CD14-positive monocyte (primary cell): ENCODE results near the gene SPACA1. TPM values are rescaled to one million over a fixed set of nuclear protein-coding genes. Genes with fewer than 3 reads are reported as not detected.

Experiments used
- DNase-seq, 3 donors: peaks; one replicate each; pipeline ENCODE4 v3.0.0-alpha.2; 2011 to 2022
- H2AFZ ChIP-seq: 2 replicates; pipeline ENCODE4 v1.6.0; 2012; ENCODE audit warnings: mild to moderate bottlenecking, low read depth, low read length, inconsistent platforms; ENCODE audit not compliant: insufficient read depth, poor library complexity, severe bottlenecking
- H3K27ac ChIP-seq, 2 donors: 1 replicate in 1 of 2; 2 replicates in 1 of 2; pipeline ENCODE4 v1.5.1; 2012 to 2013; ENCODE audit warnings: low read length in 2 of 2, control low read depth in 1 of 2, inconsistent platforms in 1 of 2, low read depth in 1 of 2, mild to moderate bottlenecking in 1 of 2
- H3K27me3 ChIP-seq, 2 donors: one replicate each; pipeline versions ENCODE4 v1.6.0 to v1.6.1; 2011 to 2013; ENCODE audit warnings: low read length in 2 of 2; ENCODE audit not compliant: control insufficient read depth in 2 of 2, insufficient read depth in 2 of 2
- H3K36me3 ChIP-seq, 2 donors: replicated peaks in 1 of 2; 1 replicate in 1 of 2; 2 replicates in 1 of 2; pipeline versions ENCODE4 v1.5.1 to v1.6.1; 2012 to 2013; ENCODE audit warnings: low read length in 2 of 2, control low read depth in 1 of 2, inconsistent platforms in 1 of 2, mild to moderate bottlenecking in 1 of 2; ENCODE audit not compliant: insufficient read depth in 2 of 2, control insufficient read depth in 1 of 2
- H3K4me1 ChIP-seq, 2 donors: 1 replicate in 1 of 2; 2 replicates in 1 of 2; pipeline versions ENCODE4 v1.5.1 to v1.6.1; 2012 to 2013; ENCODE audit warnings: low read length in 2 of 2, control low read depth in 1 of 2, inconsistent platforms in 1 of 2, mild to moderate bottlenecking in 1 of 2, moderate library complexity in 1 of 2; ENCODE audit not compliant: insufficient read depth in 2 of 2, control insufficient read depth in 1 of 2
- H3K4me2 ChIP-seq: replicated peaks from 2 replicates; pipeline ENCODE3; 2012; ENCODE audit warnings: low read length, moderate library complexity, mild to moderate bottlenecking; ENCODE audit not compliant: poor library complexity, severe bottlenecking; ENCODE audit errors: extremely low read depth
- H3K4me3 ChIP-seq, 3 experiments: fragments of 200-600 bp in 1 of 3; sonication (generic) in 1 of 3; replicated peaks in 1 of 3; 1 replicate in 2 of 3; 2 replicates in 1 of 3; pipeline ENCODE4 v1.5.1; 2011 to 2013; ENCODE audit warnings: low read length in 3 of 3, mild to moderate bottlenecking in 3 of 3, control low read depth in 2 of 3, low read depth in 2 of 3, inconsistent platforms in 1 of 3, moderate library complexity in 1 of 3
- H3K79me2 ChIP-seq: 2 replicates; pipeline ENCODE4 v1.6.0; 2012; ENCODE audit warnings: mild to moderate bottlenecking, control low read depth, inconsistent platforms, low read length, moderate library complexity; ENCODE audit not compliant: insufficient read depth
- H3K9ac ChIP-seq: 2 replicates; pipeline ENCODE4 v1.6.0; 2017; ENCODE audit warnings: low read length, mild to moderate bottlenecking; ENCODE audit not compliant: insufficient read depth, poor library complexity, severe bottlenecking
- H3K9me3 ChIP-seq, 2 donors: replicated peaks in 1 of 2; 1 replicate in 1 of 2; 2 replicates in 1 of 2; pipeline versions ENCODE4 v1.5.1 to v1.6.1; 2012 to 2013; ENCODE audit warnings: low read length in 2 of 2, control low read depth in 1 of 2; ENCODE audit not compliant: control insufficient read depth in 1 of 2, insufficient read depth in 1 of 2
- H4K20me1 ChIP-seq: 2 replicates; pipeline ENCODE4 v1.6.0; 2012; ENCODE audit warnings: mild to moderate bottlenecking, low read length, control low read depth, moderate library complexity; ENCODE audit not compliant: insufficient read depth
- H3K27ac Mint-ChIP-seq, 7 donors: one replicate each; pipeline ENCODE4 v1.8.0; 2020; ENCODE audit warnings: mild to moderate bottlenecking in 7 of 7, mixed read lengths in 7 of 7, moderate library complexity in 6 of 7, inconsistent platforms in 2 of 7
- H3K27me3 Mint-ChIP-seq, 3 donors: one replicate each; pipeline ENCODE4 v1.8.0; 2021 to 2022; ENCODE audit warnings: low read depth in 3 of 3, mild to moderate bottlenecking in 3 of 3, mixed read lengths in 3 of 3, moderate library complexity in 3 of 3, inconsistent platforms in 1 of 3
- H3K36me3 Mint-ChIP-seq, 2 donors: one replicate each; pipeline ENCODE4 v1.8.0; 2020; ENCODE audit warnings: mixed read lengths in 2 of 2, inconsistent platforms in 1 of 2, mild to moderate bottlenecking in 1 of 2
- H3K4me1 Mint-ChIP-seq: one replicate; pipeline ENCODE4 v1.8.0; 2020; ENCODE audit warnings: mild to moderate bottlenecking, mixed read lengths
- H3K4me3 Mint-ChIP-seq, 2 donors: one replicate each; pipeline ENCODE4 v1.8.0; 2020; ENCODE audit warnings: mild to moderate bottlenecking in 2 of 2, mixed read lengths in 2 of 2, moderate library complexity in 1 of 2
- H3K9me3 Mint-ChIP-seq, 7 donors: one replicate each; pipeline ENCODE4 v1.8.0; 2020 to 2022; ENCODE audit warnings: mixed read lengths in 7 of 7, mild to moderate bottlenecking in 6 of 7, moderate library complexity in 6 of 7, inconsistent platforms in 2 of 7
- CTCF ChIP-seq: fragments of 200-600 bp; IDR thresholded peaks from one replicate; pipeline ENCODE4 v1.8.0; 2022; ENCODE audit warnings: antibody characterized with exemption, mild to moderate bottlenecking
- WGBS: methylation state at CpG from one replicate; pipeline ENCODE4 v1.1.5; 2013; ENCODE audit warnings: missing lambda C conversion rate; ENCODE audit not compliant: insufficient coverage; 5-methylcytosine and 5-hydroxymethylcytosine counted together
- intact Hi-C, 2 donors: fragments of 100-400 bp; cut with micrococcal nuclease; formaldehyde crosslinking; loops; one replicate each; pipeline versions ENCODE4 v1.15.0 to v1.15.1; 2023
- polyA plus RNA-seq, 3 donors: library from polyadenylated mRNA; depleted of rRNA in 1 of 3; unstranded in 2 of 3; stranded (reverse) in 1 of 3; fragments of 300-500 nt in 2 of 3; fragments of >200 nt in 1 of 3; fragmentation: Illumina TruSeq in 2 of 3; gene quantifications; 1 replicate in 2 of 3; 2 replicates in 1 of 3; pipeline ENCODE4 v1.2.3, GENCODE V29; 2012 to 2021

The SPACA1 gene
- polyA plus RNA-seq, 3 donors = not detected

- Histone ChIP-seq H3K27me3 (peaks cover 0 to 17% of the 10 kb centered on the region in 2 donors), H2AFZ (no peak overlapping the region), H3K4me1 (no peaks in the 10 kb centered on the region), H3K9ac (no peak overlapping the region), H3K4me3 (no peak overlapping the region), H3K36me3 (no peaks in the 10 kb centered on the region), H3K4me2 (no peak overlapping the region), H3K9me3 (peaks cover 0 to 9% of the 10 kb centered on the region in 2 donors), H4K20me1 (no peaks in the 10 kb centered on the region), H3K79me2 (no peaks in the 10 kb centered on the region), H3K27ac (no peak overlapping the region)
- H3K36me3 Mint-ChIP-seq = peaks cover 0 to 1% of the 10 kb centered on the region in 2 donors
- peaks cover 5 to 18% (median 9%) of the 10 kb centered on the region in 3 donors for H3K27me3 Mint-ChIP-seq
- peaks cover 0 to 17% (median 10%) of the 10 kb centered on the region in 7 donors for H3K9me3 Mint-ChIP-seq
- no peaks in the 10 kb centered on the region for H3K4me1 Mint-ChIP-seq
- WGBS = no CpG with 5 or more reads among the region's 4 CpGs
- no peak overlapping the region for H3K27ac Mint-ChIP-seq
- no peak for DNase-seq
- TF ChIP-seq CTCF = no peak
- intact Hi-C loops = no loop called here
- H3K4me3 Mint-ChIP-seq = no peak overlapping the region
These were observed 2.6 kb downstream of the SPACA1 start for GRCh38 chr6:88050140-88050818.

DNA sequence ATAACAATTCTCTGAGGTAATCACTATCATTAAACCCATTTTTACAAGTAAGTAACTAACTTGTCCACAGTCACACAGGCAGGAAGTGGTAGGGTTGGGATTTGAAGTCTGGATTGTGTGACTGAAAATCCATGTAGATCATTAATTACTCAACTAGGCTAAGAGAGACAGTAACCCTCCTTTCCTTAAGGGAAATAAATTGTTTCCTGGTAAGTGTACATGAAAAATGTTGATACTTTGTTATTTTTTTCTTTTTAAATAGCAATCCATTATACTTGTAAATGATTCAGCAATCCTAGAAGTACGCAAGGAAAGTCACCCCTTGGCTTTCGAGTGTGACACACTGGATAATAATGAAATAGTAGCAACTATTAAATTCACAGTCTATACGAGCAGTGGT lies 11.6 kb downstream of the SPACA1 start:
- no peak overlapping the region for H3K4me3 Mint-ChIP-seq
- DNase-seq = no peak
- Histone ChIP-seq H3K9ac (no peak overlapping the region), H3K79me2 (no peaks in the 10 kb centered on the region), H3K4me2 (no peak overlapping the region), H3K27ac (no peak overlapping the region), H3K4me1 (no peaks in the 10 kb centered on the region), H3K9me3 (no peaks in the 10 kb centered on the region), H4K20me1 (no peaks in the 10 kb centered on the region), H3K36me3 (no peaks in the 10 kb centered on the region), H3K27me3 (no peaks in the 10 kb centered on the region), H2AFZ (no peak overlapping the region), H3K4me3 (no peak overlapping the region)
- intact Hi-C loops = no loop called here
- H3K36me3 Mint-ChIP-seq = no peaks in the 10 kb centered on the region
- no CpG with 5 or more reads among the region's 3 CpGs for WGBS
- H3K27ac Mint-ChIP-seq = no peak overlapping the region
- peaks cover 2 to 3% (median 3%) of the 10 kb centered on the region in 3 donors for H3K27me3 Mint-ChIP-seq
- no peaks in the 10 kb centered on the region for H3K4me1 Mint-ChIP-seq
- no peak for TF ChIP-seq CTCF
- peaks cover 0 to 6% (median 0%) of the 10 kb centered on the region in 7 donors for H3K9me3 Mint-ChIP-seq
